A549 (cell line): ENCODE results near the gene RNF215. TPM values are rescaled to one million over a fixed set of nuclear protein-coding genes. Genes with fewer than 3 reads are reported as not detected.

Experiments used
- ATAC-seq, 2 experiments: fragments of 200-7000 bp in 1 of 2; fragments of >200 bp in 1 of 2; cut with Nextera tagmentation in 1 of 2; cut with Tn5 transposase in 1 of 2; 3 replicates each; pipeline versions ENCODE4 v1.8.0 to v1.9.1; 2018 to 2020; ENCODE audit warnings: mild to moderate bottlenecking in 1 of 2, moderate library complexity in 1 of 2
- CTCF ChIA-PET: fragments of 300-600 bp; sonication (Branson Sonifier 250); formaldehyde crosslinking; extraction: SDS; loops from one replicate; lab custom pipeline; 2021; ENCODE audit warnings: antibody characterized with exemption, inconsistent platforms; lab: Yijun Ruan, JAX
- POLR2A ChIA-PET: fragments of 350-600 bp; formaldehyde crosslinking; extraction: SDS; loops from one replicate; lab custom pipeline; 2021; ENCODE audit warnings: antibody characterized with exemption, inconsistent platforms; lab: Yijun Ruan, JAX
- DNase-seq, 2 experiments: peaks; one replicate each; pipeline versions ENCODE4 v3.0.0 to v3.0.0-alpha.2; 2011 to 2016; ENCODE audit warnings: low read depth in 1 of 2, low spot score in 1 of 2
- FAIRE-seq: peaks from 2 replicates; lab custom pipeline; 2011; peaks lifted over from hg19 to GRCh38; lab: Jason Lieb, UNC
- H3K27ac ChIP-seq, 2 experiments: fragments of >200 bp; sonication (Bioruptor Twin); formaldehyde crosslinking; 3 replicates each; pipeline ENCODE4 v1.5.1; 2016 to 2017
- H3K4me1 ChIP-seq: fragments of >200 bp; sonication (Bioruptor Twin); formaldehyde crosslinking; 3 replicates; pipeline ENCODE4 v1.6.1; 2016
- H3K4me2 ChIP-seq: fragments of >200 bp; sonication (Bioruptor Twin); formaldehyde crosslinking; 3 replicates; pipeline ENCODE4 v1.6.1; 2016
- H3K4me3 ChIP-seq: fragments of >200 bp; sonication (Bioruptor Twin); formaldehyde crosslinking; 3 replicates; pipeline ENCODE4 v1.5.1; 2016
- H3K9me3 ChIP-seq: fragments of >200 bp; sonication (Bioruptor Twin); formaldehyde crosslinking; 3 replicates; pipeline ENCODE4 v1.6.1; 2016
- CBX8 ChIP-seq: fragments of 200-600 bp; sonication (generic); IDR thresholded peaks from 2 replicates; pipeline ENCODE4 v1.6.1; 2016
- CEBPB ChIP-seq, 2 experiments: fragments of >200 bp in 1 of 2; sonication (Bioruptor Twin) in 1 of 2; formaldehyde crosslinking in 1 of 2; IDR thresholded peaks; 2 replicates each; pipeline ENCODE4 v1.6.1; 2012 to 2016
- CHD4 ChIP-seq: fragments of 200-600 bp; sonication (generic); IDR thresholded peaks from 2 replicates; pipeline ENCODE4 v1.6.1; 2016; ENCODE audit warnings: antibody characterized with exemption, mild to moderate bottlenecking, borderline replicate concordance
- CTCF ChIP-seq: fragments of >200 bp; sonication (Bioruptor Twin); formaldehyde crosslinking; IDR thresholded peaks from 3 replicates; pipeline ENCODE4 v1.5.1; 2016
- EHF ChIP-seq: fragments of 250-450 bp; sonication (Bioruptor Pico); IDR thresholded peaks from 2 replicates; pipeline ENCODE4 v1.5.0; 2020; ENCODE audit warnings: mild to moderate bottlenecking
- EHMT2 ChIP-seq: fragments of 200-600 bp; sonication (generic); IDR thresholded peaks from 2 replicates; pipeline ENCODE4 v1.6.1; 2016; ENCODE audit warnings: antibody characterized with exemption, low read depth, mild to moderate bottlenecking, moderate library complexity
- EP300 ChIP-seq, 2 experiments: fragments of >200 bp; sonication (Bioruptor Twin); formaldehyde crosslinking; IDR thresholded peaks; 2 replicates in 1 of 2; 3 replicates in 1 of 2; pipeline ENCODE4 v1.6.1; 2016 to 2017
- ESRRA ChIP-seq: fragments of 150-350 bp; IDR thresholded peaks from 2 replicates; pipeline ENCODE4 v1.6.1; 2014; ENCODE audit warnings: mild to moderate bottlenecking, low read length, borderline replicate concordance
- FOSB ChIP-seq: fragments of 250-450 bp; sonication (Bioruptor Pico); IDR thresholded peaks from 2 replicates; pipeline ENCODE4 v1.5.0; 2020; ENCODE audit warnings: mild to moderate bottlenecking, moderate library complexity
- FOSL2 ChIP-seq, 2 experiments: fragments of 450-650 bp in 1 of 2; fragments of >200 bp in 1 of 2; sonication (Bioruptor Twin) in 1 of 2; formaldehyde crosslinking; IDR thresholded peaks; 2 replicates each; pipeline versions ENCODE4 v1.5.0 to v1.6.1; 2016 to 2020; ENCODE audit warnings: mild to moderate bottlenecking in 1 of 2, moderate library complexity in 1 of 2
- FOXS1 ChIP-seq: fragments of 250-450 bp; sonication (Bioruptor Pico); IDR thresholded peaks from 2 replicates; pipeline ENCODE4 v1.5.0; 2020; ENCODE audit warnings: mild to moderate bottlenecking, moderate library complexity
- HDAC2 ChIP-seq: fragments of 200-600 bp; sonication (generic); IDR thresholded peaks from 2 replicates; pipeline ENCODE4 v1.6.1; 2016
- HEYL ChIP-seq: fragments of 250-450 bp; sonication (Bioruptor Pico); IDR thresholded peaks from 2 replicates; pipeline ENCODE4 v1.8.0; 2021; ENCODE audit warnings: mild to moderate bottlenecking, moderate library complexity
- HOXA7 ChIP-seq: fragments of 250-450 bp; sonication (Bioruptor Pico); IDR thresholded peaks from 2 replicates; pipeline ENCODE4 v1.5.0; 2020; ENCODE audit warnings: mild to moderate bottlenecking, moderate library complexity
- HOXB13 ChIP-seq: fragments of 250-450 bp; sonication (Bioruptor Pico); IDR thresholded peaks from 2 replicates; pipeline ENCODE4 v1.5.0; 2020; ENCODE audit warnings: low read depth, mild to moderate bottlenecking, moderate library complexity
- MAFK ChIP-seq: fragments of 450-650 bp; IDR thresholded peaks from 2 replicates; pipeline ENCODE4 v1.6.1; 2014; ENCODE audit not compliant: partially characterized antibody
- NPAS2 ChIP-seq: fragments of 250-450 bp; sonication (Bioruptor Pico); IDR thresholded peaks from 2 replicates; pipeline ENCODE4 v1.8.0; 2022; ENCODE audit warnings: mild to moderate bottlenecking, moderate library complexity, borderline replicate concordance
- PHF8 ChIP-seq: fragments of 200-600 bp; sonication (generic); IDR thresholded peaks from 2 replicates; pipeline ENCODE4 v1.6.1; 2016; ENCODE audit warnings: low read depth, mild to moderate bottlenecking, antibody characterized with exemption, moderate library complexity, borderline replicate concordance
- POLR2A ChIP-seq: IDR thresholded peaks from 2 replicates; pipeline ENCODE4 v1.6.1; 2012; ENCODE audit warnings: mild to moderate bottlenecking, low read length
- RARB ChIP-seq: fragments of 250-450 bp; sonication (Bioruptor Pico); IDR thresholded peaks from 2 replicates; pipeline ENCODE4 v1.8.0; 2021; ENCODE audit warnings: mild to moderate bottlenecking, moderate library complexity
- USF2 ChIP-seq: fragments of 450-650 bp; IDR thresholded peaks from 2 replicates; pipeline ENCODE4 v1.6.1; 2014; ENCODE audit warnings: antibody characterized with exemption
- ZC3H11A ChIP-seq: fragments of 450-650 bp; IDR thresholded peaks from 2 replicates; pipeline ENCODE4 v1.6.1; 2014; ENCODE audit warnings: antibody characterized with exemption, mild to moderate bottlenecking
- ZSCAN20 ChIP-seq: fragments of 250-450 bp; sonication (Bioruptor Pico); IDR thresholded peaks from 2 replicates; pipeline ENCODE4 v1.8.0; 2022; ENCODE audit warnings: mild to moderate bottlenecking, moderate library complexity
- WGBS: methylation state at CpG from one replicate; pipeline ENCODE4 v1.1.6; 2017; ENCODE audit errors: missing lambda C conversion rate; 5-methylcytosine and 5-hydroxymethylcytosine counted together
- polyA plus RNA-seq, 4 experiments: library from polyadenylated mRNA; depleted of rRNA in 3 of 4; stranded (reverse); fragments of >200 nt; fragmentation: RNase III in 1 of 4; extraction: RNeasy Plus Mini Kit Qiagen cat#74134 plus additional on column Dnase treatment in 1 of 4; gene quantifications; 2 replicates in 3 of 4; 3 replicates in 1 of 4; pipeline ENCODE4 v1.2.3, GENCODE V29; 2011 to 2017
- TF ChIP-seq, protein P1 (sequence below): IDR thresholded peaks from 2 replicates; pipeline ENCODE4 v1.6.1; 2012
- TF ChIP-seq, protein P2 (sequence below): fragments of 250-450 bp; sonication (Bioruptor Pico); IDR thresholded peaks from 2 replicates; pipeline ENCODE4 v1.5.0; 2021; ENCODE audit warnings: mild to moderate bottlenecking, moderate library complexity, borderline replicate concordance
- TF ChIP-seq, protein P3 (sequence below): IDR thresholded peaks from 2 replicates; pipeline ENCODE4 v1.6.1; 2012

Gene RNF215
- polyA plus RNA-seq, 2 of the 4 experiments (the other 2 are of a cell fraction): 16.4 to 19.5 TPM

DNA sequence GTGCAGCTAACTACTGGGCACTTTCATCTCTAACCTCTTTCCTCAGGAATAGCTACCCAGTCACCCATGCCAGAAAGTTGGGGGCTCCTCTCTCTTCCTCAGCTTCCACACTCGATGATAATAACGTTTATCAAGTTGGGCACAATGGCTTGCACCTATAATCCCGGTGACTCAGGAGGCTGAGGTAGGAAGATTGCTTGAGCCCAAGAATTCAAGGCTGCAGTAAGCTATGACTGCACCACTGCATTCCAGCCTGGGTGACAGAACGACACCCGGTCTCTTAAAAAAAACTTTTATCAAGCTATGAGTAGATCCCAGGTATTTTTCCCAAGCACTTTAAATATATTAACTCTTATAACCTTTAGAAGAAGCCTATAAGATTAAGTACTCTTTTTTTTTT lies 32.6 kb downstream of the RNF215 start:
- H3K4me3 ChIP-seq: no peak overlapping the region
- POLR2A ChIA-PET: no interaction called here
- no peak overlapping the region for H3K27ac ChIP-seq
- FAIRE-seq: no peak
- no peak for TF ChIP-seq CHD4
- no peak for TF ChIP-seq CBX8
- TF ChIP-seq POLR2A: no peak
- TF ChIP-seq, protein P1, sequence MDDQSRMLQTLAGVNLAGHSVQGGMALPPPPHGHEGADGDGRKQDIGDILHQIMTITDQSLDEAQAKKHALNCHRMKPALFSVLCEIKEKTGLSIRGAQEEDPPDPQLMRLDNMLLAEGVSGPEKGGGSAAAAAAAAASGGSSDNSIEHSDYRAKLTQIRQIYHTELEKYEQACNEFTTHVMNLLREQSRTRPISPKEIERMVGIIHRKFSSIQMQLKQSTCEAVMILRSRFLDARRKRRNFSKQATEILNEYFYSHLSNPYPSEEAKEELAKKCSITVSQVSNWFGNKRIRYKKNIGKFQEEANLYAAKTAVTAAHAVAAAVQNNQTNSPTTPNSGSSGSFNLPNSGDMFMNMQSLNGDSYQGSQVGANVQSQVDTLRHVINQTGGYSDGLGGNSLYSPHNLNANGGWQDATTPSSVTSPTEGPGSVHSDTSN: no peak
- TF ChIP-seq ZSCAN20 (CRISPR knock-in tag): no peak
- TF ChIP-seq HOXA7 (CRISPR knock-in tag): no peak
- TF ChIP-seq, protein P2, sequence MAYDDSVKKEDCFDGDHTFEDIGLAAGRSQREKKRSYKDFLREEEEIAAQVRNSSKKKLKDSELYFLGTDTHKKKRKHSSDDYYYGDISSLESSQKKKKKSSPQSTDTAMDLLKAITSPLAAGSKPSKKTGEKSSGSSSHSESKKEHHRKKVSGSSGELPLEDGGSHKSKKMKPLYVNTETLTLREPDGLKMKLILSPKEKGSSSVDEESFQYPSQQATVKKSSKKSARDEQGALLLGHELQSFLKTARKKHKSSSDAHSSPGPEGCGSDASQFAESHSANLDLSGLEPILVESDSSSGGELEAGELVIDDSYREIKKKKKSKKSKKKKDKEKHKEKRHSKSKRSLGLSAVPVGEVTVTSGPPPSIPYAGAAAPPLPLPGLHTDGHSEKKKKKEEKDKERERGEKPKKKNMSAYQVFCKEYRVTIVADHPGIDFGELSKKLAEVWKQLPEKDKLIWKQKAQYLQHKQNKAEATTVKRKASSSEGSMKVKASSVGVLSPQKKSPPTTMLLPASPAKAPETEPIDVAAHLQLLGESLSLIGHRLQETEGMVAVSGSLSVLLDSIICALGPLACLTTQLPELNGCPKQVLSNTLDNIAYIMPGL: no peak
- TF ChIP-seq PHF8: no peak
- no peak for TF ChIP-seq RARB
- TF ChIP-seq NPAS2: no peak
- TF ChIP-seq HOXB13: no peak
- no peaks in the 10 kb centered on the region for H3K9me3 ChIP-seq
- no peak for ATAC-seq
- 71% methylated on average over 5 of the region's 5 CpGs for WGBS
- peaks cover 18% of the 10 kb centered on the region; the same call in 1 of the 3 replicates for H3K4me1 ChIP-seq
- DNase-seq: no peak
- H3K4me2 ChIP-seq: peak overlapping the region; percentile 96
- CTCF ChIA-PET: interaction anchor here (1.2 to 1.5 kb wide), 3 partner anchors 10 to 67 kb away, joined by 4 to 6 read pairs (median 4); no protein-coding TSS in a partner anchor

- no peaks in the 10 kb centered on the region for H3K9me3 ChIP-seq
- no peak overlapping the region for H3K4me2 ChIP-seq
- H3K4me1 ChIP-seq: peaks cover 15% of the 10 kb centered on the region; the same call in 1 of the 3 replicates
- TF ChIP-seq FOSB (no peak), FOSL2 (IDR thresholded peaks at IDR 0.05) (no peak), FOSL2 (CRISPR knock-in tag; IDR thresholded peaks at IDR 0.05) (no peak), HEYL (CRISPR knock-in tag) (no peak), ESRRA (no peak), EP300 (IDR thresholded peaks at IDR 0.05) (no peak), CTCF (no peak)
- TF ChIP-seq, protein P1: no peak
- TF ChIP-seq, protein P3, sequence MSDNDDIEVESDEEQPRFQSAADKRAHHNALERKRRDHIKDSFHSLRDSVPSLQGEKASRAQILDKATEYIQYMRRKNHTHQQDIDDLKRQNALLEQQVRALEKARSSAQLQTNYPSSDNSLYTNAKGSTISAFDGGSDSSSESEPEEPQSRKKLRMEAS: no peak
- no peak overlapping the region for H3K4me3 ChIP-seq
- H3K27ac ChIP-seq: no peak overlapping the region
- FAIRE-seq (no peak), ATAC-seq (no peak), DNase-seq (no peak)
- 96% methylated on average over 3 of the region's 3 CpGs for WGBS
- CTCF ChIA-PET: no interaction called here
- POLR2A ChIA-PET: no interaction called here
Observed at GRCh38 chr22:30351226-30351625, 36.0 kb downstream of the RNF215 start.

DNA sequence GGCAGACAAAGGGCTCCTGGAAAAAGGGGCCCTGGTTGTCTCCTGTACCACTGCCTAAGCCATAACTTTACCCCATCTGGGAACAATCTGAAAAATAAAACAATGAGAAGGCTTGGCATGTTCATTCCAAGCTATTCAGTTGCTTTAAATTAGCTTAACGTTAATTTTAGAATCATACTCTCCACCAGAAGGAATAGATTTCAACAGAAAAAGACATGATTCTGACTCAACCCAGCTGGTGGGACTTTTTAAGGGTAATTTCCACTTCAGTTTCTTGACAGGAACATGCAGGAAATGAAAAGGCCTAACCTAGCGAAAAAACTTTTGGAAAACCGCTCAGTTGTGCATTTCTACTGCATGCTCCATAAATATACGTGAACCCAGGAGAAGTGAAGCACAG lies 38.4 kb downstream of the RNF215 start:
- CTCF ChIA-PET: interaction anchor here (1.2 kb wide), 1 partner anchor 61 kb away, joined by 4 read pairs; no protein-coding TSS in a partner anchor
- TF ChIP-seq CEBPB (IDR thresholded peaks at IDR 0.05) (no peak), FOXS1 (CRISPR knock-in tag) (no peak), MAFK (no peak), ZC3H11A (no peak), HDAC2 (no peak), EHMT2 (no peak), USF2 (no peak), EHF (CRISPR knock-in tag) (no peak)
- no peak for ATAC-seq
- 93% methylated on average over 4 of the region's 4 CpGs for WGBS
- Histone ChIP-seq H3K9me3 (no peaks in the 10 kb centered on the region), H3K4me3 (no peak overlapping the region), H3K4me2 (no peak overlapping the region), H3K4me1 (no peaks in the 10 kb centered on the region; the same call in 2 of the 3 replicates), H3K27ac (no peak overlapping the region)
- POLR2A ChIA-PET: no interaction called here
- no peak for DNase-seq
- no peak for FAIRE-seq
